Ammon's horn (tissue), 1 donor: ENCODE data around the gene CSNK1G2.

Source experiments
- DNase-seq: peaks from one replicate; pipeline ENCODE4 v3.0.0-alpha.2; 2016; ENCODE audit warnings: low spot score

Gene CSNK1G2

GRCh38 chr19:1941146-1942077 is at the start of gene CSNK1G2:
TSS of gene CSNK1G2 (plus strand) at chr19:1941172. CDS start at chr19:1969773, 28,601 bp downstream.
- DNase-seq = no peak

- no peak for DNase-seq
These were observed 47.2 kb upstream of the CSNK1G2 start for GRCh38 chr19:1893791-1894190.

DNA sequence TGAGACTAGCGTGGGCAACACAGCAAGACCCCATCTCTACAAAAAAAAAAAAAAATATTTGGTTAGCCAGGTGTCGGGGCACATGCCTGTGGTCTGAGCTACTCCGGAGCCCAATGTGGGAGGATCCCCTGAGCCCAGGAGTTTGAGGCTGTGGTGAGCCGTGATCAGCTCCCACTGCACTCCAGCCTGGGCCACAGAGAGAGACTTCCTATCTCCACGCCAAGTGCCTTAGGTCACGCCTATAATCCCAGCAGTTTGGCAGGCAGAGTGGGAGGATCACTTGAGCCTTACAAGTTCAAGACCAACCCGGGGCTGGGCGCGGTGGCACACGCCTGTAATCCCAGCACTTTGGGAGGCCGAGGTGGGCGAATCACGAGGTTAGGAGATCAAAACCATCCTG is 44.5 kb upstream of the CSNK1G2 start:
- no peak for DNase-seq

- DNase-seq = peak; percentile 61
These were observed 39.0 kb upstream of the CSNK1G2 start for GRCh38 chr19:1901940-1902404.

DNA sequence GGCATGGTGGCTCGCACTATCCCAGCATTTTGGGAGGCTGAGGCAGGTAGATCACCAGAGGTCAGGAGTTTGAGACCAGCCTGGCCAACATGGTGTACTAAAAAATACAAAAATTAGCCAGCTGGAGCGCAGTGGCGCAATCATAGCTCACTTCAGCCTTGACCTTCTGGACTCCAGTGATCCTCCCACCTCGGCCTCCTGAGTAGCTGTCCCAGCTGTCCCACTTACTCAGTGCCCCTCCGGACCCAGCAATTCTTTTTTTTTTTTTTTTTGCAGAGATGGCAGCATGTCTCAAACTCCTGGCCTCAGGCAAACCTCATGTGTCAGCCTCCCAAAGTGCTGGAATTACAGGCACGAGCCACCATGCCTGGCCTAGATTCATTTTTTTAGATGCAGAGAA is 38.0 kb upstream of the CSNK1G2 start:
- DNase-seq = no peak

DNA sequence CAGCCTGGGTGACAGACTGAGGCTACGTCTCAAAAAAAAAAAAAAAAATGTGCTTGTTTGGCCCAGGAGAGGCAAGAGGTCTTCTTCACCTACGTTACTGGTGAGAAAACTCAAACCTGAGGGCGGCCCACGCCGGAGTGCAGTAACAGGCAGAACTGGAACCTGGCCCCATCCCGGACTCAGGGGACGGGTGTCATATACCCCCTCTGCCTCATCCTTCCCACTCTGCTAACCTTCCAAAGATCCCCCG is 36.2 kb upstream of the CSNK1G2 start:
- no peak for DNase-seq

- DNase-seq = peak; percentile 99
These were observed 35.7 kb upstream of the CSNK1G2 start, which contains the start of the genes ADAT3 and SCAMP4 for GRCh38 chr19:1905110-1905862. TSS of gene ADAT3 (plus strand) at chr19:1905399. CDS start at chr19:1912048, 6,649 bp downstream. TSS of gene SCAMP4 (plus strand) at chr19:1905399. CDS start at chr19:1915020, 9,621 bp downstream.

DNA sequence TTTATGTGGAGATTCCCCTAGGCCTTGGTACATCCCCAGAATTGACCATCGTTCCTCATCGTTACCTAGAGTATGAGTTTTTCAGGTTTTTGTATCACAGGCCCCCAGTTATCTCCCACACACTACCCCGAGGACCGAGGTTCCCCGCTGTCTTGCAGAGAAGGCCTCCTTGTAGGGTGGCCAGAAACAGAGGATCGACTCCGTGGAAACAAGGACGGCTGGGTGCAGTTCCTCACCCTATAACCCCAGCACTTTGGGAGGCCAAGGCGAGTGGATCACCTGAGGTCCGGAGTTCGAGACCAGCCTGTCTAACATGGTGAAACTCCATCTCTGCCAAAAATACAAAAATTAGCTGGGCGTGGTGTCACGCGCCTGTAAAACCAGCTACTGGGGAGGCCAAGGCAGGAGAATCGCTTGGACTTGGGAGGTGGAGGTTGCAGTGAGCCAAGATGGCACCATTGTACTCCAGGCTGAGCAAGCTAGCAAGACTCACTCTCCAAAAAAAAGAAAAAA is 35.1 kb upstream of the CSNK1G2 start:
- DNase-seq = no peak

- DNase-seq = no peak
These were observed 33.9 kb upstream of the CSNK1G2 start for GRCh38 chr19:1906985-1907562.

- peak; percentile 54 for DNase-seq
These were observed 33.2 kb upstream of the CSNK1G2 start for GRCh38 chr19:1907563-1908363.

DNA sequence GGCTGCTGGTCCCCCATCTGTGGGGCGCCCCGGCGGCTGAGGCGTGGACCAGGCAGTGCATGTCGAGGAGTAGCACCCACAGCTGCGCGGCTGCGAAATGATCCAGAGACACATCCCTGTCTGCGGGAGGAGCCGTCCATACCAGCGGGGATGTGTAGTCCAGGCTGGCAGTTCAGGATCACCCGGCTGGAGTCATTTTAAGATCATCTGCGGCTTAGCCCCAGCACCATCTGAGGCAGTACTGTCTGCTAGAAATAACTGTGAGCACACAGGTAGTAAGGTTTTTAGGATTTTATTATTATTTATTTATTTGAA is 32.7 kb upstream of the CSNK1G2 start:
- no peak for DNase-seq

GRCh38 chr19:1909761-1910080 is 31.3 kb upstream of the CSNK1G2 start:
- DNase-seq = no peak

GRCh38 chr19:1910177-1910576 is 30.8 kb upstream of the CSNK1G2 start:
- DNase-seq = no peak

GRCh38 chr19:1911098-1911497 is 29.9 kb upstream of the CSNK1G2 start:
- DNase-seq = no peak

GRCh38 chr19:1911995-1912394 is 29.0 kb upstream of the CSNK1G2 start:
- no peak for DNase-seq

DNA sequence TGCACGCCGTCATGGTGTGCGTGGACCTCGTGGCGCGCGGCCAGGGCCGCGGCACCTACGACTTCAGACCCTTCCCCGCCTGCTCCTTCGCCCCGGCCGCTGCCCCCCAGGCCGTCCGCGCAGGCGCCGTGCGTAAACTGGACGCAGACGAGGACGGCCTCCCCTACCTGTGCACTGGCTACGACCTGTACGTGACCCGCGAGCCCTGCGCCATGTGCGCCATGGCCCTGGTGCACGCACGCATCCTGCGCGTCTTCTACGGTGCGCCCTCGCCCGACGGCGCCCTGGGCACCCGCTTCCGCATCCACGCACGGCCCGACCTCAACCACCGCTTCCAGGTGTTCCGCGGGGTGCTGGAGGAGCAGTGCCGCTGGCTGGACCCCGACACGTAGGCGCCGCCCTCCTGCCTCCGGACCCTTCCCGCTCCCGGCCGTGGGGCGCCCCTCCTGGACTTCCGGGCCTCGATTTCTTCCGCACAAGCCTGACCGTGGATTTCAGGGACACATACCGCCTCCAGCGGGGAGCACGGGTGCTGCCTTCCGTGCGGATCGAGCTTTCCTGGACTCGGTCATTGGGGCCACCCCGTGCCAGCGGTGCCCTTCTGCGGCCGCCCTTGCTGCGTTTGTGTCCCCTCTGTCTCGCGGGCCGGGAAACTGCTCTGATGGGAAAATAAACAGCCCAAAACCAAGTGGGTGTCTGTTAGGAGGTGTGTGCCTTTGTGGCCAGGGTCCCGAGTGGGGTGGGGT is 28.0 kb upstream of the CSNK1G2 start:
- no peak for DNase-seq

DNA sequence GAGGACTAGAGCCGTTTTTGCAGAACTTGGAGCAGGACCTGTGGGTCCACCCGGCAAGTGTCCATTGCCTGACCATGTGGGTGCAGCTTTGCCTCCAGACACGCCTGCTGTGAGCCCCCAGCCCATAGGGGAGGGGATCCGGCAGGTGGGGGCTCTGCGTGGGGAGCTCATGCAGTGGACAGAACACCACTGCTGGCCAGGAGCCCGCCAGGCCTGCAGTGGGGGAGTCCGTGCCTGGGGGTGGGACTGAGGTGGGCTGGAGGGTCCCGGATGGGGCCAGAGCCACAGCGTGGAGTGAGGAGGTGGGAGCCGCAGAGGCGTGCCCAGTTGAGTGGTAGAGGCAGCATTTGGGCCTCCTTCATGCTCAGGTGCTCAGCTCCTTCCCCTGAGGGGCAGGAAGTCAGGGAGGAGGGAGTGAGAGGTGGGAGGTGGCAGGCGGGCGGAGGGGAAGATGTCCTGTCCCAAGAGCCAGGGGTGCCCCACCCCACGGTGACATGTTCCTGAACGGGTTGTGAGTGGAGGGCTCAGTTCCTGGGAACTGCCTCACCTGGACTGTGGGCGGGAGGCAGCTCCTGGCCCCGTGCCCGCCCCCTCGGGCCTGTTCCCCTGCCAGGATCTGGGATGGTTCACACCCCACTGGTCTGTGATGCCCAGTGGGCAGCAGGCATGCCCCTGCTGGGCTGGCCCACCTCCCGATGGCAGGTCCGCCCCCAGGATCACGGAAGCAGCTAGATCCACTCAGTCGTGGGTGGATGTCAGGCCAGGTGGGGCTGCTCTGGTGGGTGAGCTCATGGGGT is 27.0 kb upstream of the CSNK1G2 start:
- no peak for DNase-seq

DNA sequence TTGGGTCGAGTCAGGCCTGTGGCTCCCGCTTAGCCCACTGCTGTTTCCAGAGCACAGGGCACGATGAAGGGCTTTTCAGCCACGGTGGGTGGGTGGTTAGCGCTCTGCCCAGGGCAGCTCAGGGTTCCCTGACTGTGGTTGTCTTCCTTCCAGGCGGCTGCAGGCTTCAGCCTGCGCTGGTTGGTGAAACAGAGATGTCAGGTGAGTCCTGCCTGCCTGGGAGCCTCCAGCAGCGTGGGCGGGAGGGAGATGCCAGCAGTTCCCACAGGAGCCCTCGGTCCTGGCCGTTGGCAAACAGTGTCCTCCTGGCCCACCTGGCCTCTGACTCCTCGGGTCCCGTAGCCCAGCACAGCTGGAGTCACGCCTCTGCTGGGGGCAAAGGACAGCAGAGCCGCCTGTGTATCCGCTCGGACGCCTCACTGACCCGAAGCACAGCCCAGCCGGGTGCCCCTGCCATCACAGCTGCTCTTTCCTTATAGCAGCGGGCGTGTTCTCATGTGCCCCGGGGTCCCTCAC is 26.1 kb upstream of the CSNK1G2 start:
- no peak for DNase-seq

- no peak for DNase-seq
These were observed 23.8 kb upstream of the CSNK1G2 start for GRCh38 chr19:1917146-1917545.

- DNase-seq = no peak
These were observed 23.0 kb upstream of the CSNK1G2 start for GRCh38 chr19:1917926-1918325.
